ENCODE measurements around the gene CAPN14. TPM values are rescaled to one million over a fixed set of nuclear protein-coding genes. Genes with fewer than 3 reads are reported as not detected.

The CAPN14 gene
- total RNA-seq, 1 experiment from 2014 or later: 0.23 TPM

DNA sequence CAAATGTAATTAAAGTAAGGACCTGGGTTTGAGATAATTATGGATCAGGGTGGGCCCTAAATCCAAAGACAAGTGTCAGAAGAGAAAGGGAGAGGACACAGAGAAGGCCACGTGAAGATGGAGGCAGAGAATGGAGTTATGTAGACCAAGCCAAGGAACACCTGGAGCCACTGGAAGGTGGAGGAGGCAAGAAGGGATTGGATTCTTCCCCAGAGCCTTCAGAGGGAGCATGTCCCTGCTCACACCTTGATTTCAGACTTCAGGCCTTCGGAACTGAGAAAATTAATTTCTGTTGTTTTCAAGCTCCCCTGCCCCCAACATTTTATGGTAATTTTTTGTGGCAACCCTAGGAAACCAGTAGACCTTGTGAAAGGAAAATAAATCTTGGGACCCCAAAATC, 19.6 kb downstream of the CAPN14 start:
- intact Hi-C loops (cut with micrococcal nuclease; ENCODE audit: unreplicated experiment): no loop called here
- CTCF ChIA-PET: no interaction called here
- POLR2A ChIA-PET: no interaction called here

DNA sequence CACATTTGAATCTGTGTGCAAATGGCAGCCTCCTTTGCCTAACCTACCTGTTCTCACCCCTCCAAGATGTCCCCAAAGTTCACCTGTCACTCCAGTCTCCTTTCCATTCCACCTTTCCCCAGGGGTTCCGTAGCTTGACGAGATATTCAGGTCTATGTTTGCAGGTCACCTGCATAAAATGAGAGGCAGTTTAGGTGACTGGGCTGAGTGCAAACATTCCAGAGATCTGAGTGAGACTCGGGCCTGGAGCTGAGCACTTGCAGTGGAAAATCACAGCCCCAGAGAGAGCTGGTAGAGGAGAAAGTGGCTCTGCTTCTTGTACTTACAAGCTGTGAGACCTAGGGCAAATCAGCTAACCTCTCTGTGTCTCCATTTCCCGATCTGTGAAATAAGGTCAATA, 20.1 kb downstream of the CAPN14 start:
- ChIA-PET CTCF (interaction anchor here (0.6 kb wide), 1 partner anchor 67 kb away, joined by 4 read pairs; no protein-coding TSS in a partner anchor), POLR2A (no interaction called here)
- Mint-ChIP-seq H3K27me3 (ENCODE audit: insufficient read depth, unreplicated experiment) (no peaks in the 10 kb centered on the region), H3K4me1 (ENCODE audit: low read depth, unreplicated experiment) (peaks cover 7% of the 10 kb centered on the region), H3K27ac (ENCODE audit: unreplicated experiment) (no peak overlapping the region), H3K9me3 (ENCODE audit: unreplicated experiment) (no peaks in the 10 kb centered on the region), H3K4me3 (ENCODE audit: unreplicated experiment) (no peak overlapping the region), H3K36me3 (ENCODE audit: insufficient read depth, unreplicated experiment) (no peaks in the 10 kb centered on the region)
- Histone ChIP-seq H3K27me3 (replicated peaks; ENCODE audit: control insufficient read depth, insufficient read depth, low read length) (no peaks in the 10 kb centered on the region), H3K4me1 (peaks cover 6% of the 10 kb centered on the region; the same call in 1 of the 2 replicates), H3K9me3 (no peaks in the 10 kb centered on the region), H3K36me3 (ENCODE audit: control insufficient read depth, insufficient read depth, low read length) (no peaks in the 10 kb centered on the region), H3K4me3 (ENCODE audit: low read depth, low read length) (no peak overlapping the region)
- TF ChIP-seq, protein P1, sequence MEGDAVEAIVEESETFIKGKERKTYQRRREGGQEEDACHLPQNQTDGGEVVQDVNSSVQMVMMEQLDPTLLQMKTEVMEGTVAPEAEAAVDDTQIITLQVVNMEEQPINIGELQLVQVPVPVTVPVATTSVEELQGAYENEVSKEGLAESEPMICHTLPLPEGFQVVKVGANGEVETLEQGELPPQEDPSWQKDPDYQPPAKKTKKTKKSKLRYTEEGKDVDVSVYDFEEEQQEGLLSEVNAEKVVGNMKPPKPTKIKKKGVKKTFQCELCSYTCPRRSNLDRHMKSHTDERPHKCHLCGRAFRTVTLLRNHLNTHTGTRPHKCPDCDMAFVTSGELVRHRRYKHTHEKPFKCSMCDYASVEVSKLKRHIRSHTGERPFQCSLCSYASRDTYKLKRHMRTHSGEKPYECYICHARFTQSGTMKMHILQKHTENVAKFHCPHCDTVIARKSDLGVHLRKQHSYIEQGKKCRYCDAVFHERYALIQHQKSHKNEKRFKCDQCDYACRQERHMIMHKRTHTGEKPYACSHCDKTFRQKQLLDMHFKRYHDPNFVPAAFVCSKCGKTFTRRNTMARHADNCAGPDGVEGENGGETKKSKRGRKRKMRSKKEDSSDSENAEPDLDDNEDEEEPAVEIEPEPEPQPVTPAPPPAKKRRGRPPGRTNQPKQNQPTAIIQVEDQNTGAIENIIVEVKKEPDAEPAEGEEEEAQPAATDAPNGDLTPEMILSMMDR (IDR thresholded peaks at IDR 0.05; ENCODE audit: insufficient read depth in 1 of 2, low read depth in 1 of 2, low read length in 1 of 2, severe bottlenecking in 1 of 2, unreplicated experiment in 1 of 2): no peak
- BruUV-seq (replicated peaks): no TSS peak
- DNase-seq: peak; percentile 49 to 51
- intact Hi-C loops (cut with micrococcal nuclease; ENCODE audit: unreplicated experiment): no loop called here

More for the DNA sequence above, 19.6 kb downstream of the CAPN14 start:
- H3K4me3 ChIP-seq (ENCODE audit: low read depth, low read length): no peak overlapping the region
- DNase-seq: no peak
- no TSS peak for BruUV-seq (replicated peaks)
- Mint-ChIP-seq H3K36me3 (ENCODE audit: insufficient read depth, unreplicated experiment) (no peaks in the 10 kb centered on the region), H3K4me3 (ENCODE audit: unreplicated experiment) (no peak overlapping the region), H3K27me3 (ENCODE audit: insufficient read depth, unreplicated experiment) (no peaks in the 10 kb centered on the region), H3K4me1 (ENCODE audit: low read depth, unreplicated experiment) (peaks cover 7% of the 10 kb centered on the region), H3K9me3 (ENCODE audit: unreplicated experiment) (no peaks in the 10 kb centered on the region), H3K27ac (ENCODE audit: unreplicated experiment) (peak overlapping the region; percentile 37)
- H3K9me3 ChIP-seq: no peaks in the 10 kb centered on the region
- H3K27me3 ChIP-seq (replicated peaks; ENCODE audit: control insufficient read depth, insufficient read depth, low read length): no peaks in the 10 kb centered on the region
- TF ChIP-seq, protein P1 (IDR thresholded peaks at IDR 0.05; ENCODE audit: insufficient read depth in 1 of 2, low read depth in 1 of 2, low read length in 1 of 2, severe bottlenecking in 1 of 2, unreplicated experiment in 1 of 2): no peak
- peaks cover 6% of the 10 kb centered on the region; the same call in 1 of the 2 replicates for H3K4me1 ChIP-seq
- no peaks in the 10 kb centered on the region for H3K36me3 ChIP-seq (ENCODE audit: control insufficient read depth, insufficient read depth, low read length)

DNA sequence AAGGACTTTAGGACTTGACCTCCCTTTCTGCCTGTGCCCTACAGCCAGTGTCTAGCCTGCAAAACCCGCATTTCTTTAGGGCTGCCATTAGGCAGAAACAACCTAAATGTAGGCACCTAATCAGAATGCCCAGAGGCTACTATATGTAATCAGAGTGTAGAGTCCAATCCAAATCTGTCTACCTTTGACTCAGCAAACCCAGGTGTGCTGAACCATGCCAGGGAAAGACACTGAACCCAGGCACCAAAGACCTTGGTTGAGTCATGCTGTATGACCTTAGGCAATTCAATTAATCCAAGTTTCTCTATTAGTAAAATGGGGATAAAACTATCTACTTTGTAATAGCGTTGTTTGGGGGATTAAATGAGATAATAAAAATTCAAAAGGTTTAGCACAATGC, 20.7 kb downstream of the CAPN14 start:
- Mint-ChIP-seq H3K27me3 (ENCODE audit: insufficient read depth, unreplicated experiment) (no peaks in the 10 kb centered on the region), H3K36me3 (ENCODE audit: insufficient read depth, unreplicated experiment) (no peaks in the 10 kb centered on the region), H3K4me3 (ENCODE audit: unreplicated experiment) (no peak overlapping the region), H3K4me1 (ENCODE audit: low read depth, unreplicated experiment) (peaks cover 7% of the 10 kb centered on the region), H3K27ac (ENCODE audit: unreplicated experiment) (no peak overlapping the region), H3K9me3 (ENCODE audit: unreplicated experiment) (no peaks in the 10 kb centered on the region)
- Histone ChIP-seq H3K27me3 (replicated peaks; ENCODE audit: control insufficient read depth, insufficient read depth, low read length) (no peaks in the 10 kb centered on the region), H3K9me3 (no peaks in the 10 kb centered on the region), H3K4me1 (peaks cover 6% of the 10 kb centered on the region; the same call in 1 of the 2 replicates), H3K36me3 (ENCODE audit: control insufficient read depth, insufficient read depth, low read length) (no peaks in the 10 kb centered on the region), H3K4me3 (ENCODE audit: low read depth, low read length) (no peak overlapping the region)
- intact Hi-C loops (cut with micrococcal nuclease; ENCODE audit: unreplicated experiment): no loop called here
- no TSS peak for BruUV-seq (replicated peaks)
- POLR2A ChIA-PET: no interaction called here
- no peak for DNase-seq
- CTCF ChIA-PET: no interaction called here
- TF ChIP-seq, protein P1 (IDR thresholded peaks at IDR 0.05; ENCODE audit: insufficient read depth in 1 of 2, low read depth in 1 of 2, low read length in 1 of 2, severe bottlenecking in 1 of 2, unreplicated experiment in 1 of 2): no peak
